Kasumi-1 (cell line): ENCODE measurements around the gene CHMP1A.
"Not testable (repeated sequence)": the region's sequence is repeated elsewhere in the genome, so short reads cannot be mapped to it uniquely, and the experiment has no call there.

Experiments
- DNase-seq, 2 experiments: peaks; one replicate each; lab custom pipeline; 2025; lab: John Stamatoyannopoulos, UW

The CHMP1A gene

GRCh38 chr16:89658221-89658879 lies 842 bp upstream of the CHMP1A start:
- peak in 1 of 2 experiments; percentile 21 for DNase-seq

GRCh38 chr16:89656435-89657121 lies 930 bp downstream of the CHMP1A start:
- DNase-seq, result no peak

- DNase-seq, result no peak
These were observed 2.4 kb downstream of the CHMP1A start for GRCh38 chr16:89655062-89655643.

GRCh38 chr16:89653656-89654295 lies 3.7 kb downstream of the CHMP1A start:
- DNase-seq, result no peak

- DNase-seq, result no peak
These were observed 5.9 kb downstream of the CHMP1A start for GRCh38 chr16:89651584-89651983.

- DNase-seq, result no peak
These were observed 10.6 kb downstream of the CHMP1A start for GRCh38 chr16:89646906-89647305.

- no peak for DNase-seq
These were observed 11.2 kb downstream of the CHMP1A start for GRCh38 chr16:89646270-89646669.

- no peak for DNase-seq
These were observed 12.4 kb downstream of the CHMP1A start for GRCh38 chr16:89645122-89645521.

GRCh38 chr16:89643769-89644300 lies 13.7 kb downstream of the CHMP1A start:
- DNase-seq, result no peak

GRCh38 chr16:89642574-89642973 lies 14.9 kb downstream of the CHMP1A start:
- no peak for DNase-seq

GRCh38 chr16:89641458-89642119 lies 15.9 kb downstream of the CHMP1A start:
- DNase-seq, result no peak

- no peak for DNase-seq
These were observed 18.1 kb downstream of the CHMP1A start for GRCh38 chr16:89639385-89639784.

- DNase-seq, result no peak
These were observed 19.1 kb downstream of the CHMP1A start for GRCh38 chr16:89638455-89638854.

- no peak for DNase-seq
These were observed 20.1 kb downstream of the CHMP1A start for GRCh38 chr16:89637379-89637778.

GRCh38 chr16:89636663-89637062 lies 20.8 kb downstream of the CHMP1A start:
- DNase-seq, result no peak

- not testable (repeated sequence) for DNase-seq
These were observed 22.8 kb downstream of the CHMP1A start for GRCh38 chr16:89634463-89635385.

- no peak for DNase-seq
These were observed 24.4 kb downstream of the CHMP1A start for GRCh38 chr16:89633064-89633631.

- no peak for DNase-seq
These were observed 27.5 kb downstream of the CHMP1A start for GRCh38 chr16:89629827-89630610.
